ENCODE data around the gene LYRM7.
A peak's percentile ranks its signal among the peaks of the same experiment; 100 is the strongest.
"Not testable (repeated sequence)": the region's sequence is repeated elsewhere in the genome, so short reads cannot be mapped to it uniquely, and the experiment has no call there.

Gene LYRM7

DNA sequence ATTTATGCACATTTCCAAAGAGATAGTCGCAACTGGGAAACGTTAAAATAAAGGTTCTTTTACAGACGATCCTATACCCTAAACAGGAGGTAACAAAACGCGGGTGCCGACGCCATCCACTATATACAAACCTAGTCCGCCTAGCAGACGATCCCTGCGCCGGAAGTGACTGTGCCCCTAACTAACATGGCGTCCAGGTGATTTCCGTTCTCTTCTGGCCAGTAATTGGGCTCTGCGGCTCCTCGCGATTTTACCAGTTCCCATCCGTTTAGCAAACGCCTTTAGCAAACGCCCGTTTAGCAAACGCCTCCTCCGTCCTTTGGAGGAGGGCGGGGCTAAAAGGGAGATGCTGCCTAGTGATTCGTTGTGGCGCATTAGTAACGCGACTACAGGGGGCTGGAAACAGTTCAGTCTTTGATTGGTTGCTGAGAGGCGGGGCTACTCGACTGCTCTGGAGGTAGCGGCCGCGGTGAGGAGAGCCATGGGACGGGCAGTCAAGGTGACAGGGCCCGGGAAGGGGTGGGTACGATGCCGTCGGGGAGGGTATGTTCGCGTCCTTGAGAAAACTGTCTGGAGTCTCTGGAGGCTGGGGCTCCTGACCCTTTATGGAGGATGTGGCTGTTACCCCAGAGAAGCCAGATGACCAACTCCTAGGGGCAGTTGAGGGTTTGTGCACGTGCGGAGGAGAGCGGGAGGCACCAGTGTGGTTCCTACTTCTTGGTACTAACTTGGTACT lies at the start of gene LYRM7:
LYRM7 (plus strand) TSS at position 405 of the 736 bp plus-strand sequence; CDS start at position 482, 77 bp downstream.
- Histone ChIP-seq H3K9ac (ENCODE audit: low read length) (peak within 1 kb of the TSS; percentile 83), H3K27ac (ENCODE audit: low read depth, low read length) (peak within 1 kb of the TSS; percentile 79)

DNA sequence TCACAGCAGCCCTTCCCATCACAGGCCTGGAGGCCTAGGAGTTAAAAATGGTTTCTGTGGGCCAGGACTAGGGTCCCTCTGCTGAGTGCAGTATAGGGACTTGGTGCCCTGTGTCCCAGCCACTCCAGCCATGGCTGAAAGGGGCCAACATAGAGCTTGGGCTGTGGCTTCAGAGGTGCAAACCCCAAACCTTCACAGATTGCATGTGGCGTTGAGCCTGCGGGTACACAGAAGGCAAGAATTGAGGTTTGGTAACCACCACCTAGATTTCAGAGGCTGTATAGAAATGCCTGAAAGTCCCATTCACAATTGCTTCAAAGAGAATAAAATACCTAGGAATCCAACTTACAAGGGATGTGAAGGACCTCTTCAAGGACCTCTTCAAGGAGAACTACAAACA lies 43.5 kb upstream of the LYRM7 start:
- H3K4me1 ChIP-seq (ENCODE audit: control insufficient read depth, insufficient read depth, low read length); H3K27me3 ChIP-seq (ENCODE audit: control insufficient read depth, insufficient read depth, low read length); H3K4me3 ChIP-seq (ENCODE audit: low read length); H3K27ac ChIP-seq (ENCODE audit: low read depth, low read length); H3K9ac ChIP-seq (ENCODE audit: low read length); H3K36me3 ChIP-seq (ENCODE audit: control insufficient read depth, insufficient read depth, low read length): not testable (repeated sequence)

More for the DNA sequence above, at the start of gene LYRM7:
- peak within 1 kb of the TSS; percentile 92 for H3K4me3 ChIP-seq (ENCODE audit: low read length)
- H3K36me3 ChIP-seq (ENCODE audit: control insufficient read depth, insufficient read depth, low read length) = no peaks in the 10 kb centered on the region
- H3K27me3 ChIP-seq (ENCODE audit: control insufficient read depth, insufficient read depth, low read length) = no peaks in the 10 kb centered on the region
- H3K4me1 ChIP-seq (ENCODE audit: control insufficient read depth, insufficient read depth, low read length) = peaks cover 7% of the 10 kb centered on the region

DNA sequence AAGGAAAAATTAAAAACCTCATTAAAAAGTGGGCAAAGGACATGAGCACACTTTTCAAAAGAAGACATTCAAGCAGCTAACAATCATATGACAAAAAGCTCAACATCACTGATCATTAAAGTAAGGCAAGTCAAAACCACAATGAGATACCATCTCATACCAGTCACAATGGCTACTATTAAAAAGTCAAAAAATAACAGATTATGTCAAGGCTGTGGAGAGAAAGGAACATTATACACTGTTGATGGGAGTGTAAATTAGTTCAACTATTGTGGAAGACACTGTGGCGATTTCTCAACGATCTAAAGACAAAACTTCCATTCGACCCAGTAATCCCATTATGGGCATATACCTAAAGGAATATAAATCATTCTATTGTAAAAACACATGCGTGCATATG lies 41.4 kb upstream of the LYRM7 start:
- Histone ChIP-seq H3K27ac (ENCODE audit: low read depth, low read length) (no peak overlapping the region), H3K36me3 (ENCODE audit: control insufficient read depth, insufficient read depth, low read length) (no peaks in the 10 kb centered on the region), H3K27me3 (ENCODE audit: control insufficient read depth, insufficient read depth, low read length) (no peaks in the 10 kb centered on the region), H3K9ac (ENCODE audit: low read length) (no peak overlapping the region), H3K4me1 (ENCODE audit: control insufficient read depth, insufficient read depth, low read length) (no peaks in the 10 kb centered on the region), H3K4me3 (ENCODE audit: low read length) (no peak overlapping the region)

DNA sequence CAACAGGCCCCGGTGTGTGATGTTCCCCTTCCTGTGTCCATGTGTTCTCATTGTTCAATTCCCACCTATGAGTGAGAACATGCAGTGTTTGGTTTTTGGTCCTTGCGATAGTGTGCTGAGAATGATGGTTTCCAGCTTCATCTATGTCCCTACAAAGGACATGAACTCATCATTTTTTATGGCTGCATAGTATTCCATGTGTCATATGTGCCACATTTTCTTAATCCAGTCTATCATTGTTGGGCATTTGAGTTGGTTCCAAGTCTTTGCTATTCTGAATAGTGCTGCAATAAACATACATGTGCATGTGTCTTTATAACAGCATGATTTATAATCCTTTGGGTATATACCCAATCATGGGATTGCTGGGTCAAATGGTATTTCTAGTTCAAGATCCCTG lies 37.7 kb upstream of the LYRM7 start:
- not testable (repeated sequence) for H3K9ac ChIP-seq (ENCODE audit: low read length); H3K36me3 ChIP-seq (ENCODE audit: control insufficient read depth, insufficient read depth, low read length); H3K27me3 ChIP-seq (ENCODE audit: control insufficient read depth, insufficient read depth, low read length); H3K4me1 ChIP-seq (ENCODE audit: control insufficient read depth, insufficient read depth, low read length); H3K27ac ChIP-seq (ENCODE audit: low read depth, low read length); H3K4me3 ChIP-seq (ENCODE audit: low read length)

DNA sequence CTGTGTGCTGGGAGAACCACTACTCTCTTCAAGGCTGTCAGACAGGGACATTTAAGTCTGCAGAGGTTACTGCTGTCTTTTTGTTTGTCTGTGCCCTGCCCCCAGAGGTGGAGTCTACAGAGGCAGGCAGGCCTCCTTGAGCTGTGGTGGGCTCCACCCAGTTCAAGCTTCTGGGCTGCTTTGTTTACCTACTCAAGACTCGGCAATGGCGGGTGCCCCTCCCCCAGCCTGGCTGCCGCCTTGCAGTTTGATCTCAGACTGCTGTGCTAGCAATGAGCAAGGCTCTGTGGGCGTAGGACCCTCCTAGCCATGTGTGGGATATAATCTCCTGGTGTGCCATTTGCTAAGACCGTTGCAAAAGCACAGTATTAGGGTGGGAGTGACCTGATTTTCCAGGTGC lies 32.3 kb upstream of the LYRM7 start:
- H3K9ac ChIP-seq (ENCODE audit: low read length); H3K27me3 ChIP-seq (ENCODE audit: control insufficient read depth, insufficient read depth, low read length); H3K4me1 ChIP-seq (ENCODE audit: control insufficient read depth, insufficient read depth, low read length); H3K36me3 ChIP-seq (ENCODE audit: control insufficient read depth, insufficient read depth, low read length); H3K27ac ChIP-seq (ENCODE audit: low read depth, low read length); H3K4me3 ChIP-seq (ENCODE audit: low read length): not testable (repeated sequence)

GRCh38 chr5:131139321-131139720 lies 31.4 kb upstream of the LYRM7 start:
- no peaks in the 10 kb centered on the region for H3K4me1 ChIP-seq (ENCODE audit: control insufficient read depth, insufficient read depth, low read length)
- no peaks in the 10 kb centered on the region for H3K27me3 ChIP-seq (ENCODE audit: control insufficient read depth, insufficient read depth, low read length)
- no peak overlapping the region for H3K9ac ChIP-seq (ENCODE audit: low read length)
- no peak overlapping the region for H3K4me3 ChIP-seq (ENCODE audit: low read length)
- no peak overlapping the region for H3K27ac ChIP-seq (ENCODE audit: low read depth, low read length)
- no peaks in the 10 kb centered on the region for H3K36me3 ChIP-seq (ENCODE audit: control insufficient read depth, insufficient read depth, low read length)

DNA sequence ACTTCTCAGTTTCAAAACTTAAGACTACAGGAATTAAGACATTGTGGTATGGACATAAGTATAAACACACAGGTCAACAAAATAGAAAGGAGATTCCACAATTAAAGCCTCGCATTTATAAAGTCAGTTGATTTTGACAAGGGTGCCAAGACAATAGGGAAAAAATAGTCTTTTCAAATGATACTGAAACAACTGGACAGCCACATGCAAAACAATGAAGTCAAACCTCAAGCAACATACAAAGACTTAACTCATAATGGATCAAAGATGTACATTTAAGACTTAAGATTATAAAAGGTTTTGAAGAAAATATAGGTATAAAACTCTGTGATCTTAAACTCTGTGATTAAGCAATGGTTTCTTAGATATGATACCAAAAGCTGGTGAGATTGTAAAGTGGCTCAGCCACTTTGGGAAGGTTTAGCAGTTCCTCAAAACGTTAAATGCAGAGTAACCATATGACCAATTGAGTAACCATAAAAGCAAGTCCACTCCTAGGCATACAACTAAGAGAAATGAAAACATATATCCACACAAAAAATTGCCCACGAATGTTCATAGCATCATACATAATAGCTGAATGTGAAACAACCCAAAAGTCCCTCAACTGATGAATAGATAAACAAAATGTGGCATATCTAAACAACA lies 27.6 kb upstream of the LYRM7 start:
- H3K4me3 ChIP-seq (ENCODE audit: low read length) = no peak overlapping the region
- H3K27ac ChIP-seq (ENCODE audit: low read depth, low read length) = no peak overlapping the region
- H3K27me3 ChIP-seq (ENCODE audit: control insufficient read depth, insufficient read depth, low read length) = no peaks in the 10 kb centered on the region

GRCh38 chr5:131147258-131147657 lies 23.5 kb upstream of the LYRM7 start:
- H3K4me1 ChIP-seq (ENCODE audit: control insufficient read depth, insufficient read depth, low read length) = no peaks in the 10 kb centered on the region
- no peak overlapping the region for H3K27ac ChIP-seq (ENCODE audit: low read depth, low read length)

More for the DNA sequence above, 27.6 kb upstream of the LYRM7 start:
- no peaks in the 10 kb centered on the region for H3K36me3 ChIP-seq (ENCODE audit: control insufficient read depth, insufficient read depth, low read length)
- no peak overlapping the region for H3K9ac ChIP-seq (ENCODE audit: low read length)
- H3K4me1 ChIP-seq (ENCODE audit: control insufficient read depth, insufficient read depth, low read length) = no peaks in the 10 kb centered on the region

GRCh38 chr5:131148835-131149234 lies 21.9 kb upstream of the LYRM7 start:
- Histone ChIP-seq H3K27me3 (ENCODE audit: control insufficient read depth, insufficient read depth, low read length) (no peaks in the 10 kb centered on the region), H3K27ac (ENCODE audit: low read depth, low read length) (no peak overlapping the region), H3K9ac (ENCODE audit: low read length) (no peak overlapping the region), H3K4me1 (ENCODE audit: control insufficient read depth, insufficient read depth, low read length) (no peaks in the 10 kb centered on the region), H3K4me3 (ENCODE audit: low read length) (no peak overlapping the region), H3K36me3 (ENCODE audit: control insufficient read depth, insufficient read depth, low read length) (no peaks in the 10 kb centered on the region)

More at GRCh38 chr5:131147258-131147657, 23.5 kb upstream of the LYRM7 start:
- Histone ChIP-seq H3K4me3 (ENCODE audit: low read length) (no peak overlapping the region), H3K36me3 (ENCODE audit: control insufficient read depth, insufficient read depth, low read length) (no peaks in the 10 kb centered on the region), H3K9ac (ENCODE audit: low read length) (no peak overlapping the region), H3K27me3 (ENCODE audit: control insufficient read depth, insufficient read depth, low read length) (no peaks in the 10 kb centered on the region)

GRCh38 chr5:131150408-131150807 lies 20.3 kb upstream of the LYRM7 start:
- Histone ChIP-seq H3K4me3 (ENCODE audit: low read length) (no peak overlapping the region), H3K27me3 (ENCODE audit: control insufficient read depth, insufficient read depth, low read length) (no peaks in the 10 kb centered on the region), H3K27ac (ENCODE audit: low read depth, low read length) (no peak overlapping the region), H3K4me1 (ENCODE audit: control insufficient read depth, insufficient read depth, low read length) (no peaks in the 10 kb centered on the region), H3K36me3 (ENCODE audit: control insufficient read depth, insufficient read depth, low read length) (no peaks in the 10 kb centered on the region), H3K9ac (ENCODE audit: low read length) (no peak overlapping the region)

- no peak overlapping the region for H3K27ac ChIP-seq (ENCODE audit: low read depth, low read length)
- no peaks in the 10 kb centered on the region for H3K4me1 ChIP-seq (ENCODE audit: control insufficient read depth, insufficient read depth, low read length)
- no peak overlapping the region for H3K4me3 ChIP-seq (ENCODE audit: low read length)
- no peaks in the 10 kb centered on the region for H3K36me3 ChIP-seq (ENCODE audit: control insufficient read depth, insufficient read depth, low read length)
- no peaks in the 10 kb centered on the region for H3K27me3 ChIP-seq (ENCODE audit: control insufficient read depth, insufficient read depth, low read length)
- H3K9ac ChIP-seq (ENCODE audit: low read length) = no peak overlapping the region
Observed at GRCh38 chr5:131151216-131151615, 19.5 kb upstream of the LYRM7 start.

- no peak overlapping the region for H3K4me3 ChIP-seq (ENCODE audit: low read length)
- H3K27ac ChIP-seq (ENCODE audit: low read depth, low read length) = no peak overlapping the region
- H3K36me3 ChIP-seq (ENCODE audit: control insufficient read depth, insufficient read depth, low read length) = peaks cover 8% of the 10 kb centered on the region
- no peaks in the 10 kb centered on the region for H3K27me3 ChIP-seq (ENCODE audit: control insufficient read depth, insufficient read depth, low read length)
- H3K4me1 ChIP-seq (ENCODE audit: control insufficient read depth, insufficient read depth, low read length) = no peaks in the 10 kb centered on the region
- no peak overlapping the region for H3K9ac ChIP-seq (ENCODE audit: low read length)
Observed at GRCh38 chr5:131156385-131156784, 14.4 kb upstream of the LYRM7 start.

- H3K27me3 ChIP-seq (ENCODE audit: control insufficient read depth, insufficient read depth, low read length) = no peaks in the 10 kb centered on the region
- no peak overlapping the region for H3K27ac ChIP-seq (ENCODE audit: low read depth, low read length)
- peaks cover 8% of the 10 kb centered on the region for H3K36me3 ChIP-seq (ENCODE audit: control insufficient read depth, insufficient read depth, low read length)
- H3K4me3 ChIP-seq (ENCODE audit: low read length) = no peak overlapping the region
- H3K9ac ChIP-seq (ENCODE audit: low read length) = no peak overlapping the region
- no peaks in the 10 kb centered on the region for H3K4me1 ChIP-seq (ENCODE audit: control insufficient read depth, insufficient read depth, low read length)
Observed at GRCh38 chr5:131156957-131157356, 13.8 kb upstream of the LYRM7 start.

Data from rectal smooth muscle tissue (tissue), 1 donor.